ENCODE results near the gene OR11H7.
"Not testable (repeated sequence)": the region's sequence is repeated elsewhere in the genome, so short reads cannot be mapped to it uniquely, and the experiment has no call there.

Gene OR11H7

GRCh38 chr14:20228681-20229080 lies at the start of gene OR11H7:
OR11H7 (plus strand) TSS chr14:20228981.
- no peak for DNase-seq

- peak; percentile 43 to 52 (median 43) for DNase-seq
Measured at GRCh38 chr14:20179218-20179617, 49.6 kb upstream of the OR11H7 start.

GRCh38 chr14:20179880-20180279 lies 48.9 kb upstream of the OR11H7 start:
- DNase-seq: peak in 2 of 3 donors; percentile 39 to 55

DNA sequence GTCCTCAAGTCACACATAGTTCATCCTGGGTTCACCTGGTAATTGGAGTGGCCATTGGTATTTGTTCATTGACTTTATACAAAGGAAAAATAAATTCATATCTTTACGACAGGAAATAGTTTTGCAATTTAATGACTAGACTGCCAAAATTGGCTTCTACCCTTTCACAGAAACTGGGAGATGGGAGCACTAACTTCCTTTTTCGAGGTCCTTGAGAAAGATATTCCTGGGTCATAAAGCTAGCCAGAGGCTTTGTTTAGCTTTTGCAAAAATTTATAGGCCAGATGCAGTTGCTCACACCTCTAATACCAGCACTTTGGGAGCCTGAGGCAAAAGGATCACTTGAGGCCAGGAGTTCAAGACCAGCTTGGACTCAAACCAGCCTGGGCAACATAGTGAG lies 48.3 kb upstream of the OR11H7 start:
- DNase-seq: peak in 1 of 3 donors; percentile 19

- DNase-seq: peak in 1 of 3 donors; percentile 10
Measured at GRCh38 chr14:20184181-20184580, 44.6 kb upstream of the OR11H7 start.

GRCh38 chr14:20190596-20190995 lies 38.2 kb upstream of the OR11H7 start, which contains the start of gene OR11G2:
OR11G2 (plus strand) TSS chr14:20190896; CDS start chr14:20197438, 6,542 bp downstream.
- DNase-seq: no peak

DNA sequence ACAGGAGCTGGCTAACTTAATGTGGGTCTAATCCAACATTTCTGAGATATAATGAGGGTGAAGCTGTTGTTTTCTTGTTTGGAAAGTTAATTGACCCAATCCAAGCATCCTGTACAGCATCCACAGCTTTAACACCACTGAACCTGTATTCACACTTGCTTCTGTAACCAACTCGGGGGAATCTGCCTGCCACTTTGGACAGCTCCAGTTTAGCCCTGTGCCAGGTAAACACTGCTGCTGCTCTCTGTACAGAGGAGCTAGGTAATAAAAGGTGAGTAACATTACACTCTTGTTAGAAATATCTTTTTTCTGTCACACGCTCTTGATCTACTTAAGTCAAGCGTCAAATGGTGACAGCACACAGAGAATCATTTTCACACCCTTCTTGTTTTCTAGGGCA lies 37.4 kb upstream of the OR11H7 start:
- DNase-seq: no peak

DNA sequence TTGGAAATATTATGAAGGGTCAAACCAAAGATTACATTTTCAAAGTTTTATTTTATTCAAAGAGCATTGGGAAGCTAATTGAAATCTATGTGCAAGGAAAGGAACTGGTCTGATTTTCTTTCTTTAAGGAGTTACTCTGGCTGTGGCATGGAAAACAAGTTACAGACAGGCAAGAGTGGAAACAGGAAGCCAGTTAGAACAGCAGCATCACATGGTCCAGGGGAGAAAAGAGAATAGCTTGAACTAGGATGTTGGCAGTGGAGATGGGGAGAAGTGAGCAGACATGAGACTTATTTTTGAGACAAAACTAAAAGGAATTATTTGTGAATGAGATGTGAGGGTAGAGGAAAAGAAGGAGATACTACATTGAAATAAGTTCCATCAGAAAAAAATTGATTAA lies 34.7 kb upstream of the OR11H7 start:
- DNase-seq: no peak

GRCh38 chr14:20195170-20195569 lies 33.6 kb upstream of the OR11H7 start:
- DNase-seq: not testable (repeated sequence)

- no peak for DNase-seq
Measured at GRCh38 chr14:20195911-20196310, 32.9 kb upstream of the OR11H7 start.

- peak; percentile 16 to 52 (median 31) for DNase-seq
Measured at GRCh38 chr14:20197459-20197858, 31.3 kb upstream of the OR11H7 start.

- DNase-seq: no peak
Measured at GRCh38 chr14:20198991-20199390, 29.8 kb upstream of the OR11H7 start.

- DNase-seq: peak in 1 of 3 donors; percentile 30
Measured at GRCh38 chr14:20204721-20205120, 24.1 kb upstream of the OR11H7 start.

- DNase-seq: no peak
Measured at GRCh38 chr14:20209595-20209994, 19.2 kb upstream of the OR11H7 start.

DNA sequence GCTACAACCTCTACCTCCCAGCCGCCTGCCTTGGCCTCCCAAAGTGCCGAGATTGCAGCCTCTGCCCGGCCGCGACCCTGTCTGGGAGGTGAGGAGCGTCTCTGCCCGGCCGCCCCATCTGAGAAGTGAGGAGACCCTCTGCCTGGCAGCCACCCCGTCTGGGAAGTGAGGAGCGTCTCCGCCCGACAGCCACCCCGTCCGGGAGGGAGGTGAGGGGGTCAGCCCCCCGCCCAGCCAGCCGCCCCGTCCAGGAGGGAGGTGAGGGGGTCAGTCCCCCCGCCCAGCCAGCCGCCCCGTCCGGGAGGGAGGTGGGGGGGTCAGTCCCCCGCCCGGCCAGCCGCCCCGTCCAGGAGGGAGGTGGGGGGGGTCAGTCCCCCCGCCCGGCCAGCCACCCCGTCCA lies 16.4 kb upstream of the OR11H7 start:
- DNase-seq: not testable (repeated sequence)

DNA sequence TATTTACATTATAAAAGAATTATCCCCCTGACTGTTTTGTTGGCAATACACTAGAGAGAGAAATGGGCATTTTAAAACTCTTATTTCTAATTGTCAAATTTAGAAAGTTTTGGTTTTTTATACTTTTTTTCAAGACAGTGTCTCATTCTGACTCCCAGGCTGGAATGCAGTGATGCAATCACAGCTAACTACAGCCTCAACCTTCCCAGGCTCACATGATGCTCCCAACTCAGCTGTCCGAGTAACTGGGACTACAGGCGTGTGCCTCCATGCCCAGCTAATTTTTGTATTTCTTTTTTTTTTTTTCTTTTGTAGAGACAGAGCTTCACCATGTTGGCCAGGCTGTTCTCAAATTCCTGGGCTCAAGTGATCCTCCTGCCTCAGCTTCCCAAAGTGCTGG lies 13.6 kb upstream of the OR11H7 start:
- DNase-seq: no peak

DNA sequence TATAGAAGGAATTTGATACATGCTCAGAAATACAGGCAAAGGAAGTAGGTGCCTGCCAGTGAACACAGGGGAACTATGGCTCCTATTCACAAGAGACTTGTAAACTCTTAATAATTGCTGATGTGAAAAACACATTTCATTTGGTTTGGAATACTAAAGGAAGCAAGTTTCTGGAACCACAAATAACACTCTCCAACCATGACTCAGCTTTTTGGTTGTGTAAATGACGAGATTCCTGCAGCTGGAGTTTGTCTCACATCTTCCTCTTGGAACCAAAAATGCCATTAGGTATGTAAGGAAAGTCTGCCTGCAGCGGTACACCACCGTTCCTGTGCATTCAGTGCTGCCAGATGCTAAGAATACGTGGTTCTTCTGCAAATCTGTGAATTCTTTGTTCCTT lies 9.7 kb upstream of the OR11H7 start:
- no peak for DNase-seq

- no peak for DNase-seq
Measured at GRCh38 chr14:20223410-20223809, 5.4 kb upstream of the OR11H7 start, which contains the start of gene OR11H6. OR11H6 (plus strand) TSS chr14:20223710; CDS start chr14:20223710, 0 bp downstream.

GRCh38 chr14:20235415-20235814 lies 6.6 kb downstream of the OR11H7 start:
- not testable (repeated sequence) for DNase-seq

DNA sequence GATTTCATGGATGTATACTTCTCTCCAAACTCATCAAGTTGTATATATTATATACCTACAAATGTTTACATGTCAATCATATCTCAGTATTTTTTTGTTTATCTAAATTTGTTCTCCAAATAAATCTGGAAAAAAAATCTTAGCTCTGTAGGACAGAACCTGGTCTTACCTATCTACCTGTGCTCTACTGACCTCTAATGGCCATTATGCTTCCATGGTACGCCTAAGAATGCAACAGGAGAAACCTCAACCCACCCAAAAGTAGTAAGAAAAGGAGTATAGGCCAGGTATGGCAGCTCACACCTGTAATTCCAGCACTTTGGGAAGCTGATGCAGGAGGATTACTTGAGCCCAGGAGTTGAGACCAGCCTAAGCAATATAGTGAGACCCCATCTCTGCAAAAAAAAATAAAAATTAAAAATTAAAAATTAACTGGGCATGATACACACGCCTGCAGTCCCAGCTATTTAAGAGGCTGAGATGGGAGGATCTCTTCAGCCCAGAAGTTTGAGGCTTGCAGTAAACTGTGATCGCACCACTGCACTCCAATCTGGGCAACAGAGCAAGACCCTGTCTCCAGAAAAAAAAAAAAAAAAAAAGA lies 19.0 kb downstream of the OR11H7 start:
- DNase-seq: peak in 1 of 3 donors; percentile 12

DNA sequence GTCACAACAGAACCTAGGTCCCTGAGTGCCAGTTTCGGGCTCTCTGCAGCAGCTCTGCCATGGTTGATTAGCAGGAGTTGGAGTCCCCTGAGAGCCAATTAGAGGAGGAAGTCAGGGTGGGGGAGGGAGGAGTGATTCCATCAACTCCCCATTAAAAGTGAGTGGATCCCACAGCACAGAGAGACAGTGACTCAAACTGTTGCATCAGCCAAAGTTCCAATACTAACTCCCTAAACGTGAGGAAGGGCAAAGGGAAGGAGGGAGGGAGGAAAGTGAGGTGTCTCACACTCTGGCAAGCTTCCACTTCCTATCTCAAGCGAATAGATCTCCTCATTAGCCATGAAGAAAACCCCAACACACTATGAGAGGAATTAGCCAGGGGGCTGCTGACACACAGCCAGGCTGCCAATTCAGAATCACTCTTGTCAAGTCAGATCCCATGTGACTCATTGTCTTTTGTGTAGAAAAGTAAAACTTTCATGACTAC lies 33.9 kb downstream of the OR11H7 start:
- DNase-seq: peak; percentile 25 to 51 (median 32)

DNA sequence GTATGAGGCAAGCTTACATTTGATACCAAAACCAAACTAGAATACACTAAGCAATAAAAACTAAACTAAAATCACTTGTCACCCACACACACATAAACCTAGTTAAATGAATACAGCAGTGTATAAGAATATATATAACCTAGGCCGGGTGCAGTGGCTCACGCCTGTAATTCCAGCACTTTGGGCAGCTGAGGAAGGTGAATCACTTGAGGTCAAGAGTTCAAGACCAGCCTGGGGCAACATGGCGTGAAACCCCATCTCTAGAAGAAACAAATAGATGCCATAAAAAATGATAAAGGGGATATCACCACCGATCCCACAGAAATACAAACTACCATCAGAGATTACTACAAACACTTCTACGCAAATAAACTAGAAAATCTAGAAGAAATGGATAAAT lies 35.6 kb downstream of the OR11H7 start:
- DNase-seq: not testable (repeated sequence)

DNA sequence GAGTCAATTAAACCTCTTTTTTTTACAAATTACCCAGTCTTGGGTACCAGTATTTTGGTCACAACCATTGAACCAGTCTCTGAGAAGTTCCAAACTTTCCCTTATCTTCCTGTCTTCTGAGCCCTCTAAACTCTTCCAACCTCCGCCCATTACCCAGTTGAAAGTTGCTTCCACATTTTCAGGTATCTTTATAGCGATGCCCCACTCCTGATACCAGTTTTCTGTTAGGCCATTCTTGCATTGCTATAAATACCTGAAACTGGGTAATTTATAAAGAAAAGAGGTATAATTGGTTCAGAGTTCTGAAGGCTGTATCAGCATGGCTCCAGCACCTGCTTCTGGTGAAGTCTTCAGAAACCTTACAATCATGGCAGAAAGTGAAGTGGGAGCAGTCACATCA lies 45.3 kb downstream of the OR11H7 start:
- no peak for DNase-seq

DNA sequence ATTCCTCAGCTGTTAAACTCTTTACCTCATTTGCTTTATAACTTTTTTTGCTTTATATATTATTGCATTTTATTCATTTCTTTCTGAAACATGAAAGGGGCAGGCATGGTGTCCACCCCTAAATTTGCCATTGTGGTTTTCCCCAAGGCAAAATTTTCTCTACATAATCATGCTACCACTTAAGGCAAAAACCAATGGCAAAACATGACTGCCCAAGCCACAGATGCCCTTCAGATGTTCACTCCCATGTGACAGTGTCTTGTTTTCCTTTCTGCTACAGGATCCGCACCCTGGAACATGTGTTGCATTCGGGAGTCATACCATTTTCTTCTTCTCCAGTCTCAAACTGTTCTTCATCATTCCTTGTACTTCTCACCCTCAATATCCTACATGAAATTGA lies 48.6 kb downstream of the OR11H7 start:
- no peak for DNase-seq

DNA sequence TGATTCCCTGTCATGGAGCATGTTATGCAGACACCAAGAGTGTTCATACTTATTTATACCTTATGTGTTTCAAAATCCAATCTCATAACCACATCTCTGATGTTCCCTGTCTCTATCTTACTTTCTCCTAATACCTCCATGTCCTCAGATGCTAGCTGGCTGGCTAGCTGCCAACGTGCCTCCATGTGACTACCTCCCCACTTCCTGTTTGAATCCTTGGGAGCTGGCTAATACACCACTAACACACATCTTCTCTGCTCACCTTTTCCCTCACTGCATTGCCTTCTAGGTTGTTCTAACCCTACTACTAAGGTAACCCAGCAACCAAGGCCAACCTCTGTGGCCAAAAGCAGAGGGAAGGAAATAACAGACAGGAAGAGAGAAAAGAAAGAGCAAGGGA lies 49.6 kb downstream of the OR11H7 start:
- DNase-seq: no peak
